ENCODE data around the gene GPSM1. TPM values are rescaled to one million over a fixed set of nuclear protein-coding genes. Genes with fewer than 3 reads are reported as not detected.

GPSM1 gene
- total RNA-seq, 1 donor from 2014 or later, result 59.4 TPM

GRCh38 chr9:136314056-136314416 lies 13.3 kb upstream of the GPSM1 start:
- FAIRE-seq (no peak), DNase-seq (ENCODE audit: low read depth) (no peak)
- Histone ChIP-seq H3K9ac (ENCODE audit: low read length) (no peak overlapping the region), H2AFZ (ENCODE audit: low read depth, low read length) (no peak overlapping the region), H3K27ac (ENCODE audit: low read depth, low read length) (no peak overlapping the region), H3K79me2 (ENCODE audit: insufficient read depth, low read length) (no peaks in the 10 kb centered on the region), H3K4me2 (ENCODE audit: low read length) (no peak overlapping the region), H4K20me1 (ENCODE audit: insufficient read depth, low read length) (no peaks in the 10 kb centered on the region), H3K36me3 (ENCODE audit: insufficient read depth, low read length) (no peaks in the 10 kb centered on the region), H3K4me1 (ENCODE audit: insufficient read depth, low read length) (no peaks in the 10 kb centered on the region), H3K27me3 (ENCODE audit: insufficient read depth, low read length) (no peaks in the 10 kb centered on the region), H3K4me3 (ENCODE audit: insufficient read depth, low read depth, low read length) (no peak overlapping the region), H3K9me3 (ENCODE audit: insufficient read depth, low read depth, low read length) (peaks cover 17% of the 10 kb centered on the region)
- Mint-ChIP-seq H3K4me3 (ENCODE audit: unreplicated experiment) (no peak overlapping the region), H3K9me3 (ENCODE audit: unreplicated experiment) (peaks cover 15% of the 10 kb centered on the region), H3K27me3 (ENCODE audit: low read depth, unreplicated experiment) (no peaks in the 10 kb centered on the region), H3K27ac (ENCODE audit: unreplicated experiment) (no peak overlapping the region), H3K4me1 (ENCODE audit: low read depth, unreplicated experiment) (no peaks in the 10 kb centered on the region), H3K36me3 (ENCODE audit: low read depth, unreplicated experiment) (peaks cover 7% of the 10 kb centered on the region)
- TF ChIP-seq EZH2 (IDR thresholded peaks at IDR 0.05; ENCODE audit: insufficient read depth, low read length), result no peak
- TF ChIP-seq, protein P1, sequence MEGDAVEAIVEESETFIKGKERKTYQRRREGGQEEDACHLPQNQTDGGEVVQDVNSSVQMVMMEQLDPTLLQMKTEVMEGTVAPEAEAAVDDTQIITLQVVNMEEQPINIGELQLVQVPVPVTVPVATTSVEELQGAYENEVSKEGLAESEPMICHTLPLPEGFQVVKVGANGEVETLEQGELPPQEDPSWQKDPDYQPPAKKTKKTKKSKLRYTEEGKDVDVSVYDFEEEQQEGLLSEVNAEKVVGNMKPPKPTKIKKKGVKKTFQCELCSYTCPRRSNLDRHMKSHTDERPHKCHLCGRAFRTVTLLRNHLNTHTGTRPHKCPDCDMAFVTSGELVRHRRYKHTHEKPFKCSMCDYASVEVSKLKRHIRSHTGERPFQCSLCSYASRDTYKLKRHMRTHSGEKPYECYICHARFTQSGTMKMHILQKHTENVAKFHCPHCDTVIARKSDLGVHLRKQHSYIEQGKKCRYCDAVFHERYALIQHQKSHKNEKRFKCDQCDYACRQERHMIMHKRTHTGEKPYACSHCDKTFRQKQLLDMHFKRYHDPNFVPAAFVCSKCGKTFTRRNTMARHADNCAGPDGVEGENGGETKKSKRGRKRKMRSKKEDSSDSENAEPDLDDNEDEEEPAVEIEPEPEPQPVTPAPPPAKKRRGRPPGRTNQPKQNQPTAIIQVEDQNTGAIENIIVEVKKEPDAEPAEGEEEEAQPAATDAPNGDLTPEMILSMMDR (IDR thresholded peaks at IDR 0.05; ENCODE audit: insufficient read depth, low read depth, low read length), result no peak

- Histone ChIP-seq H3K9ac (ENCODE audit: low read length) (no peak overlapping the region), H3K4me3 (ENCODE audit: insufficient read depth, low read depth, low read length) (no peak overlapping the region), H2AFZ (ENCODE audit: low read depth, low read length) (no peak overlapping the region), H3K36me3 (ENCODE audit: insufficient read depth, low read length) (no peaks in the 10 kb centered on the region), H3K27ac (ENCODE audit: low read depth, low read length) (no peak overlapping the region), H3K9me3 (ENCODE audit: insufficient read depth, low read depth, low read length) (peaks cover 17% of the 10 kb centered on the region), H3K4me2 (ENCODE audit: low read length) (no peak overlapping the region), H3K27me3 (ENCODE audit: insufficient read depth, low read length) (no peaks in the 10 kb centered on the region), H3K79me2 (ENCODE audit: insufficient read depth, low read length) (no peaks in the 10 kb centered on the region), H3K4me1 (ENCODE audit: insufficient read depth, low read length) (no peaks in the 10 kb centered on the region), H4K20me1 (ENCODE audit: insufficient read depth, low read length) (no peaks in the 10 kb centered on the region)
- no peak for DNase-seq (ENCODE audit: low read depth)
- H3K9me3 Mint-ChIP-seq (ENCODE audit: unreplicated experiment), result peaks cover 17% of the 10 kb centered on the region
- TF ChIP-seq, protein P1 (IDR thresholded peaks at IDR 0.05; ENCODE audit: insufficient read depth, low read depth, low read length), result no peak
- no peaks in the 10 kb centered on the region for H3K4me1 Mint-ChIP-seq (ENCODE audit: low read depth, unreplicated experiment)
- no peaks in the 10 kb centered on the region for H3K27me3 Mint-ChIP-seq (ENCODE audit: low read depth, unreplicated experiment)
- FAIRE-seq, result no peak
- peaks cover 7% of the 10 kb centered on the region for H3K36me3 Mint-ChIP-seq (ENCODE audit: low read depth, unreplicated experiment)
- no peak overlapping the region for H3K4me3 Mint-ChIP-seq (ENCODE audit: unreplicated experiment)
- no peak overlapping the region for H3K27ac Mint-ChIP-seq (ENCODE audit: unreplicated experiment)
Observed at GRCh38 chr9:136314944-136315343, 12.4 kb upstream of the GPSM1 start.

DNA sequence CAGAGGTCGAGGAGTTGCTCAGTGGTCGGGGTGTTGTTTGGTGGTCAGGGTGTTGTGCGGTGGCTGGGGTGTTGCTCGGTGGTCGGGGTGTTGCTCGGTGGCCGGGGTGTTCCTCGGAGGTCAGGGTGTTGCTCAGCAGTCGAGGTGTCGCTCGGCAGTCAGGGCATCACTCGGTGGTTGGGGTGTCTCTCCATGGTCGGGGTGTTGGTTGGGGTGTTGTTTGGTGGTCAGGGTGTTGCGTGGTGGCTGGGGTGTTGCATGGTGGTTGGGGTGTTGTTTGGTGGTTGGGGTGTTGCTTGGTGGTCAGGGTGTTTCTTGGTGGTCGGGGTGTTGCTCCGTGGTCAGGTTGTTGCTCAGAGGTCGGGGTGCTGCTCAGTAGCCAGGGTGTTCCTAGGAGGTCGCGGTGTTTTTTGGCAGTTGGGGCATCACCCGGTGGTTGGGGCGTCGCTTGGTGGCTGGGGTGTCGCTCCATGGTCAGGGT lies 11.0 kb upstream of the GPSM1 start:
- H4K20me1 ChIP-seq (ENCODE audit: insufficient read depth, low read length), result no peaks in the 10 kb centered on the region
- H3K27me3 Mint-ChIP-seq (ENCODE audit: low read depth, unreplicated experiment), result no peaks in the 10 kb centered on the region
- DNase-seq (ENCODE audit: low read depth) (no peak), FAIRE-seq (no peak)
- H3K4me3 Mint-ChIP-seq (ENCODE audit: unreplicated experiment), result no peak overlapping the region
- peaks cover 7% of the 10 kb centered on the region for H3K36me3 Mint-ChIP-seq (ENCODE audit: low read depth, unreplicated experiment)
- H3K9me3 ChIP-seq (ENCODE audit: insufficient read depth, low read depth, low read length), result peaks cover 17% of the 10 kb centered on the region
- H3K4me1 ChIP-seq (ENCODE audit: insufficient read depth, low read length), result no peaks in the 10 kb centered on the region
- H3K27ac ChIP-seq (ENCODE audit: low read depth, low read length), result no peak overlapping the region
- H3K9me3 Mint-ChIP-seq (ENCODE audit: unreplicated experiment), result peaks cover 28% of the 10 kb centered on the region
- no peak overlapping the region for H3K4me2 ChIP-seq (ENCODE audit: low read length)
- no peaks in the 10 kb centered on the region for H3K4me1 Mint-ChIP-seq (ENCODE audit: low read depth, unreplicated experiment)
- H3K36me3 ChIP-seq (ENCODE audit: insufficient read depth, low read length), result no peaks in the 10 kb centered on the region
- TF ChIP-seq, protein P1 (IDR thresholded peaks at IDR 0.05; ENCODE audit: insufficient read depth, low read depth, low read length), result no peak
- no peak for TF ChIP-seq EZH2 (IDR thresholded peaks at IDR 0.05; ENCODE audit: insufficient read depth, low read length)
- no peaks in the 10 kb centered on the region for H3K27me3 ChIP-seq (ENCODE audit: insufficient read depth, low read length)
- H3K27ac Mint-ChIP-seq (ENCODE audit: unreplicated experiment), result no peak overlapping the region
- H3K9ac ChIP-seq (ENCODE audit: low read length), result no peak overlapping the region
- no peak overlapping the region for H3K4me3 ChIP-seq (ENCODE audit: insufficient read depth, low read depth, low read length)
- H3K79me2 ChIP-seq (ENCODE audit: insufficient read depth, low read length), result no peaks in the 10 kb centered on the region
- H2AFZ ChIP-seq (ENCODE audit: low read depth, low read length), result no peak overlapping the region
